OCI-LY1 (cell line): ENCODE measurements around the gene CDH6.

Experiments used
- H2AFZ ChIP-seq: fragments of 200-600 bp; sonication (generic), shearing (Covaris generic); 2 replicates; pipeline ENCODE4 v1.6.0; 2014; ENCODE audit warnings: antibody characterized with exemption, mild to moderate bottlenecking, low read length
- H3F3A ChIP-seq: fragments of 200-600 bp; sonication (generic), shearing (Covaris generic); 2 replicates; pipeline ENCODE4 v1.6.0; 2014; ENCODE audit warnings: mild to moderate bottlenecking, antibody characterized with exemption, low read length, moderate library complexity; ENCODE audit not compliant: insufficient read depth
- H3K27ac ChIP-seq: fragments of 200-600 bp; sonication (generic); 2 replicates; pipeline ENCODE4 v1.5.1; 2014; ENCODE audit warnings: low read length, mixed run types, mild to moderate bottlenecking, low read depth; ENCODE audit not compliant: poor library complexity, severe bottlenecking
- H3K27me3 ChIP-seq: fragments of 200-600 bp; sonication (generic); 2 replicates; pipeline ENCODE4 v1.6.0; 2014; ENCODE audit warnings: antibody characterized with exemption, mild to moderate bottlenecking, low read length, moderate library complexity; ENCODE audit not compliant: insufficient read depth
- H3K36me3 ChIP-seq: fragments of 200-600 bp; sonication (generic); 2 replicates; pipeline ENCODE4 v1.6.1; 2014; ENCODE audit warnings: mild to moderate bottlenecking, antibody characterized with exemption, low read length, moderate library complexity, mixed read lengths; ENCODE audit not compliant: insufficient read depth
- H3K4me1 ChIP-seq: fragments of 200-600 bp; sonication (generic); 2 replicates; pipeline ENCODE4 v1.5.1; 2014; ENCODE audit warnings: mild to moderate bottlenecking, low read length, moderate library complexity; ENCODE audit not compliant: insufficient read depth, severe bottlenecking
- H3K4me2 ChIP-seq: fragments of 200-600 bp; sonication (generic), shearing (Covaris generic); 2 replicates; pipeline ENCODE4 v1.6.1; 2014; ENCODE audit warnings: low read length
- H3K4me3 ChIP-seq: fragments of 200-600 bp; sonication (generic); 2 replicates; pipeline ENCODE4 v1.5.1; 2014; ENCODE audit warnings: low read length, low read depth, mild to moderate bottlenecking, mixed read lengths; ENCODE audit not compliant: poor library complexity, severe bottlenecking
- H3K79me2 ChIP-seq: fragments of 200-600 bp; shearing (Covaris generic); 2 replicates; pipeline ENCODE4 v1.6.1; 2016; ENCODE audit warnings: mixed run types, low read length, mixed read lengths; ENCODE audit not compliant: insufficient read depth
- H3K9ac ChIP-seq: fragments of 200-600 bp; sonication (generic), shearing (Covaris generic); 2 replicates; pipeline ENCODE4 v1.6.1; 2014; ENCODE audit warnings: mild to moderate bottlenecking, low read length, mixed read lengths
- H3K9me2 ChIP-seq: fragments of 200-600 bp; sonication (generic), shearing (Covaris generic); 2 replicates; pipeline ENCODE4 v1.6.1; 2014; ENCODE audit warnings: low read depth, mild to moderate bottlenecking, low read length, mixed read lengths
- H3K9me3 ChIP-seq: fragments of 200-600 bp; shearing (Covaris generic); 2 replicates; pipeline ENCODE4 v1.6.1; 2014; ENCODE audit warnings: low read length, mixed read lengths
- H4K20me1 ChIP-seq: fragments of 200-600 bp; sonication (generic), shearing (Covaris generic); 2 replicates; pipeline ENCODE4 v1.6.0; 2016; ENCODE audit warnings: mild to moderate bottlenecking, low read length; ENCODE audit not compliant: insufficient read depth
- EZH2 ChIP-seq: fragments of 200-600 bp; sonication (generic), shearing (Covaris generic); IDR thresholded peaks from 2 replicates; pipeline ENCODE4 v1.8.0; 2017; ENCODE audit warnings: borderline replicate concordance, mixed run types, mild to moderate bottlenecking, antibody characterized with exemption, low read length, moderate library complexity, mixed read lengths
- TF ChIP-seq, protein P1 (sequence below): fragments of 200-600 bp; sonication (generic), shearing (Covaris generic); IDR thresholded peaks from 2 replicates; pipeline ENCODE4 v1.5.1; 2017; ENCODE audit warnings: mild to moderate bottlenecking, antibody characterized with exemption, low read length, moderate library complexity, mixed read lengths

The CDH6 gene

DNA sequence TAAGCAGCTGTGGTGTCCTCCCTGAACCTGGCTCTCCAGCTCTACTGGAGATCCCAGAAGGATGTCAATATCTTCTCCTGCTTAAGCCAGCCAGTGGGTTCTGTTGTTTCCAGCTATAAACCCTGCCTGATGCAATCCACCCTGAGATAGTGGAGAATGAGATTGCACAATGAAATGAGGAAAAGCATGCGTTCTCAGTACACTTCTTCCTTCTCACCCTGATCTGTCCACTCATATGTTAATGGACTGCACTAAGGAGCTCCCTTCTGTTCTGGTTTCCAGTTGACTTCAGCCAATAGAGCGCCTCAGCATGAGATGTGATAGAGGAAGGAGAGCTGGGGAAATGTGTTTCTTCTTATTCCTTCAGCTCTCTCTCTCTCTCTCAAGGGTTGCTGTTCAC lies 40.0 kb upstream of the CDH6 start:
- TF ChIP-seq, protein P1, sequence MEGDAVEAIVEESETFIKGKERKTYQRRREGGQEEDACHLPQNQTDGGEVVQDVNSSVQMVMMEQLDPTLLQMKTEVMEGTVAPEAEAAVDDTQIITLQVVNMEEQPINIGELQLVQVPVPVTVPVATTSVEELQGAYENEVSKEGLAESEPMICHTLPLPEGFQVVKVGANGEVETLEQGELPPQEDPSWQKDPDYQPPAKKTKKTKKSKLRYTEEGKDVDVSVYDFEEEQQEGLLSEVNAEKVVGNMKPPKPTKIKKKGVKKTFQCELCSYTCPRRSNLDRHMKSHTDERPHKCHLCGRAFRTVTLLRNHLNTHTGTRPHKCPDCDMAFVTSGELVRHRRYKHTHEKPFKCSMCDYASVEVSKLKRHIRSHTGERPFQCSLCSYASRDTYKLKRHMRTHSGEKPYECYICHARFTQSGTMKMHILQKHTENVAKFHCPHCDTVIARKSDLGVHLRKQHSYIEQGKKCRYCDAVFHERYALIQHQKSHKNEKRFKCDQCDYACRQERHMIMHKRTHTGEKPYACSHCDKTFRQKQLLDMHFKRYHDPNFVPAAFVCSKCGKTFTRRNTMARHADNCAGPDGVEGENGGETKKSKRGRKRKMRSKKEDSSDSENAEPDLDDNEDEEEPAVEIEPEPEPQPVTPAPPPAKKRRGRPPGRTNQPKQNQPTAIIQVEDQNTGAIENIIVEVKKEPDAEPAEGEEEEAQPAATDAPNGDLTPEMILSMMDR, result no peak
- no peak for TF ChIP-seq EZH2
- Histone ChIP-seq H3K9me2 (no peaks in the 10 kb centered on the region), H4K20me1 (no peaks in the 10 kb centered on the region), H3K9me3 (no peaks in the 10 kb centered on the region), H2AFZ (no peak overlapping the region), H3K36me3 (no peaks in the 10 kb centered on the region), H3K79me2 (no peaks in the 10 kb centered on the region), H3K27me3 (no peaks in the 10 kb centered on the region), H3K9ac (no peak overlapping the region), H3K4me2 (no peak overlapping the region), H3K4me1 (no peaks in the 10 kb centered on the region), H3K27ac (no peak overlapping the region), H3F3A (no peaks in the 10 kb centered on the region), H3K4me3 (no peak overlapping the region)

DNA sequence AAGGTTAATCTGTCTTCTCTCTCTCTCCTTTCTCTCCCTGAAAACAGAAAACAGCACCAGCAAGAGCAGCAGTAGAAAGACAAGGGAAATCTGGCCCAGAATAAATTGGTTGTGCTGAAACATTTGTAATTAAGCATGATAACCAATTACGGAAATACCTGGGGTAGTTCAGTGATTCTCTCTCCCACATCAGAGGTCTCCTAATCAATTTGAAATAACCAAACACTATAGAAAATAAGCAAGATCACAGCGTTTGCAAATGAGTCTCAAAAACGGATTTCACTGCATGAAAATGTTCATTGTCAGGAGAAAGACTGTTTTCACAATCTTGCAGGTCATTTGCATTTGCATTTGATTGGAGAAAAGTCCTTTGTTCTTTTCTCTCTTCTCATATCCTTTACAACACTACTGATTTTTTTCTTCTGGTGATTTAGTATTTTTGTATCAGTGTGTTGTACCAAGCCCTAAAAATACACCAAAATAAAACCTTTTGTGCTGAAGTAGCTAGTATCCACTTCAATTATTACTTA lies 36.8 kb upstream of the CDH6 start:
- H3K4me2 ChIP-seq, result no peak overlapping the region
- H3K27ac ChIP-seq, result no peak overlapping the region
- H3K4me1 ChIP-seq, result no peaks in the 10 kb centered on the region
- no peak overlapping the region for H3K9ac ChIP-seq
- H3K9me2 ChIP-seq, result no peaks in the 10 kb centered on the region
- no peaks in the 10 kb centered on the region for H3K79me2 ChIP-seq
- H3F3A ChIP-seq, result no peaks in the 10 kb centered on the region
- TF ChIP-seq, protein P1, result no peak
- no peak for TF ChIP-seq EZH2
- no peak overlapping the region for H2AFZ ChIP-seq
- no peak overlapping the region for H3K4me3 ChIP-seq
- no peaks in the 10 kb centered on the region for H3K27me3 ChIP-seq
- H4K20me1 ChIP-seq, result no peaks in the 10 kb centered on the region
- no peaks in the 10 kb centered on the region for H3K9me3 ChIP-seq
- H3K36me3 ChIP-seq, result no peaks in the 10 kb centered on the region

DNA sequence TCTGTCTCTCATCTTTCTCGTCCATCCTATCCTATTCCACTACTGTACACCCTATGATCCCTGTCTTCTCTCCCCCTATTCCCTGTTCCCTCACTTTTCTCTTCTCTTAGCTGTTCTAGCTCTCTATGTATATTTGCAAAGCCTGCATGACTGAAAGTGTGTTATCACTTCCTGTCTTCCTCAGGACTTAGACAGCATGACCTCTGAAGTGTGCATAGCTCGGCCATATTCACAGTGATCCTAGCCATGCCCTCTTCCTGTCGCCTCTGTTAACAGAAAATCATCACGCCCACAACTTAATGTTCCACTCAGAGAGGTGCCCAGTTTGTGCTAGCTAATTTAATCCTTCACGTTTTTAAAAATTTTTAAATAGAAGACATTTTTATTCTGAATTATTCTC lies 35.8 kb upstream of the CDH6 start:
- Histone ChIP-seq H3K36me3 (no peaks in the 10 kb centered on the region), H2AFZ (no peak overlapping the region), H3K4me1 (no peaks in the 10 kb centered on the region), H3K27me3 (no peaks in the 10 kb centered on the region), H3K9me2 (no peaks in the 10 kb centered on the region), H3K4me3 (no peak overlapping the region), H3K79me2 (no peaks in the 10 kb centered on the region), H3K9me3 (no peaks in the 10 kb centered on the region), H3K4me2 (no peak overlapping the region), H3F3A (no peaks in the 10 kb centered on the region), H4K20me1 (no peaks in the 10 kb centered on the region), H3K27ac (no peak overlapping the region), H3K9ac (no peak overlapping the region)
- no peak for TF ChIP-seq EZH2
- TF ChIP-seq, protein P1, result no peak
